HEK293T (cell line): ENCODE measurements around the gene PIK3R1.

Experiments
- ARNT ChIP-seq: fragments of 450-650 bp; IDR thresholded peaks from 2 replicates; pipeline ENCODE4 v1.6.1; 2017; ENCODE audit warnings: mild to moderate bottlenecking
- ELF4 ChIP-seq: fragments of 450-650 bp; IDR thresholded peaks from 2 replicates; pipeline ENCODE4 v1.6.1; 2017; ENCODE audit warnings: antibody characterized with exemption
- FOXM1 ChIP-seq: fragments of 450-650 bp; IDR thresholded peaks from 2 replicates; pipeline ENCODE4 v1.6.1; 2017; ENCODE audit warnings: mild to moderate bottlenecking, borderline replicate concordance
- HDGF ChIP-seq: fragments of 450-650 bp; IDR thresholded peaks from 2 replicates; pipeline ENCODE4 v1.6.1; 2017; ENCODE audit warnings: antibody characterized with exemption, borderline replicate concordance
- LEF1 ChIP-seq: fragments of 450-650 bp; IDR thresholded peaks from 2 replicates; pipeline ENCODE4 v1.6.1; 2017; ENCODE audit warnings: mild to moderate bottlenecking, borderline replicate concordance
- NFRKB ChIP-seq: fragments of 450-650 bp; IDR thresholded peaks from 2 replicates; pipeline ENCODE4 v1.6.1; 2016; ENCODE audit warnings: mild to moderate bottlenecking, moderate library complexity
- SP1 ChIP-seq: fragments of 450-650 bp; IDR thresholded peaks from 2 replicates; pipeline ENCODE4 v1.6.1; 2017
- SUZ12 ChIP-seq: fragments of 450-650 bp; IDR thresholded peaks from 2 replicates; pipeline ENCODE4 v1.6.1; 2016; ENCODE audit warnings: mild to moderate bottlenecking
- ZNF384 ChIP-seq: fragments of 450-650 bp; IDR thresholded peaks from 2 replicates; pipeline ENCODE4 v1.6.1; 2016
- TF ChIP-seq, protein P1 (sequence below): fragments of 450-650 bp; IDR thresholded peaks from 2 replicates; pipeline ENCODE4 v1.6.1; 2016

DNA sequence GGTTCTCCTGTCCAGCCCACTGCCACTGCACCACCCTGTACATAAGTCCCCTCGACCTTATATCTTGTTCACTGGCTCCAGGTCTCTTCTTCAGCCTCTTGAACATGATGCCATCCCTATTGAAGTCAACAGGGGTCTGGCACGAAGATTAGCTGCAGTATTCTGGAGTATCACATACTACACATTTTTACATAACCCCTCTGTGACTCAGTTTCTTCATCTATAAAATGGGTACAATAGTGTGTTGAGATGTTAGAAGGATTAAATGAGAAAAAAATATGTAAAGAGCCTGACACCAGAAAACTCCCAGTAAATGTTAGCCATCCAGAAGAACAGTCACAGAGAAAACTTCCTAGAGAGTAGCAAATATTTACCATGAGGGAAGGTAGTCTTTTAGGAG is 98.9 kb downstream of the PIK3R1 start:
- no peak for TF ChIP-seq ARNT
- no peak for TF ChIP-seq HDGF
- TF ChIP-seq, protein P1, sequence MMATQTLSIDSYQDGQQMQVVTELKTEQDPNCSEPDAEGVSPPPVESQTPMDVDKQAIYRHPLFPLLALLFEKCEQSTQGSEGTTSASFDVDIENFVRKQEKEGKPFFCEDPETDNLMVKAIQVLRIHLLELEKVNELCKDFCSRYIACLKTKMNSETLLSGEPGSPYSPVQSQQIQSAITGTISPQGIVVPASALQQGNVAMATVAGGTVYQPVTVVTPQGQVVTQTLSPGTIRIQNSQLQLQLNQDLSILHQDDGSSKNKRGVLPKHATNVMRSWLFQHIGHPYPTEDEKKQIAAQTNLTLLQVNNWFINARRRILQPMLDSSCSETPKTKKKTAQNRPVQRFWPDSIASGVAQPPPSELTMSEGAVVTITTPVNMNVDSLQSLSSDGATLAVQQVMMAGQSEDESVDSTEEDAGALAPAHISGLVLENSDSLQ, result no peak
- TF ChIP-seq SUZ12, result no peak
- no peak for TF ChIP-seq SP1
- no peak for TF ChIP-seq FOXM1
- TF ChIP-seq NFRKB, result no peak
- no peak for TF ChIP-seq LEF1
- no peak for TF ChIP-seq ELF4
- TF ChIP-seq ZNF384, result no peak
